OCI-LY7 (cell line): ENCODE measurements around the gene ZNF554. TPM values are rescaled to one million over a fixed set of nuclear protein-coding genes. Genes with fewer than 3 reads are reported as not detected.
A peak's percentile ranks its signal among the peaks of the same experiment; 100 is the strongest.

Experiments
- BruUV-seq: library from RNA; stranded (reverse); fragments of 400-500 nt; replicated peaks from 2 replicates; lab custom pipeline; 2021; lab: Mats Ljungman, UMichigan
- CTCF ChIA-PET: fragments of 300-600 bp; sonication (Branson Sonifier 250); formaldehyde crosslinking; loops from one replicate; lab custom pipeline; 2022; ENCODE audit warnings: antibody characterized with exemption; ENCODE audit not compliant: unreplicated experiment; lab: Charles Lee
- POLR2A ChIA-PET: fragments of 300-600 bp; sonication (Branson Sonifier 250); formaldehyde crosslinking; loops from one replicate; lab custom pipeline; 2022; ENCODE audit warnings: antibody characterized with exemption; lab: Charles Lee
- DNase-seq: peaks from one replicate; pipeline ENCODE4 v3.0.0-alpha.2; 2015; ENCODE audit warnings: low spot score
- H2AFZ ChIP-seq: fragments of 200-600 bp; sonication (generic), shearing (Covaris generic); 2 replicates; pipeline ENCODE4 v1.6.1; 2014; ENCODE audit warnings: mild to moderate bottlenecking, antibody characterized with exemption, low read length, moderate library complexity
- H3K27ac ChIP-seq: fragments of 200-600 bp; sonication (generic); 2 replicates; pipeline ENCODE4 v1.5.1; 2014; ENCODE audit warnings: mixed run types, low read depth, mild to moderate bottlenecking, moderate library complexity, low read length, inconsistent platforms; ENCODE audit not compliant: poor library complexity, severe bottlenecking
- H3K36me3 ChIP-seq: fragments of 200-600 bp; sonication (generic); 2 replicates; pipeline ENCODE4 v1.6.1; 2014; ENCODE audit warnings: mild to moderate bottlenecking, antibody characterized with exemption, low read length, moderate library complexity, mixed read lengths; ENCODE audit not compliant: insufficient read depth
- H3K4me1 ChIP-seq: fragments of 200-600 bp; sonication (generic); 2 replicates; pipeline ENCODE4 v1.5.1; 2014; ENCODE audit warnings: mild to moderate bottlenecking, low read length; ENCODE audit not compliant: insufficient read depth, poor library complexity, severe bottlenecking
- H3K4me2 ChIP-seq: fragments of 200-600 bp; sonication (generic); 2 replicates; pipeline ENCODE4 v1.6.1; 2014; ENCODE audit warnings: mild to moderate bottlenecking, low read length
- H3K4me3 ChIP-seq: fragments of 200-600 bp; sonication (generic); 2 replicates; pipeline ENCODE4 v1.5.1; 2014; ENCODE audit warnings: mild to moderate bottlenecking, low read depth, low read length; ENCODE audit not compliant: poor library complexity, severe bottlenecking
- H3K79me2 ChIP-seq: fragments of 200-600 bp; sonication (generic); 2 replicates; pipeline ENCODE4 v1.6.1; 2016; ENCODE audit warnings: low read depth, mild to moderate bottlenecking, low read length, moderate library complexity, mixed read lengths; ENCODE audit not compliant: insufficient read depth
- H3K9me2 ChIP-seq: fragments of 200-600 bp; sonication (generic); 2 replicates; pipeline ENCODE4 v1.6.1; 2016; ENCODE audit warnings: mild to moderate bottlenecking, low read length, mixed read lengths; ENCODE audit not compliant: insufficient read depth
- H3K9me3 ChIP-seq: fragments of 200-600 bp; sonication (generic); 2 replicates; pipeline ENCODE4 v1.6.1; 2014; ENCODE audit warnings: mild to moderate bottlenecking, mixed run types, low read length, mixed read lengths
- H4K20me1 ChIP-seq: fragments of 200-600 bp; sonication (generic); 2 replicates; pipeline ENCODE4 v1.6.1; 2014; ENCODE audit warnings: mild to moderate bottlenecking, antibody characterized with exemption, low read length, moderate library complexity, mixed read lengths; ENCODE audit not compliant: insufficient read depth
- EZH2phosphoT487 ChIP-seq: fragments of 200-600 bp; sonication (generic); IDR thresholded peaks from 2 replicates; pipeline ENCODE4 v1.6.1; 2018; ENCODE audit warnings: low read depth, borderline replicate concordance, mild to moderate bottlenecking, mixed run types, antibody characterized with exemption, low read length, moderate library complexity, mixed read lengths
- intact Hi-C: fragments of 100-400 bp; cut with micrococcal nuclease; formaldehyde crosslinking; loops from one replicate; pipeline ENCODE4 v1.10.0; 2022; ENCODE audit not compliant: unreplicated experiment
- total RNA-seq, 2 experiments: library from RNA; depleted of rRNA in 1 of 2; stranded (reverse); fragments of >200 nt in 1 of 2; shearing (Covaris generic) in 1 of 2; gene quantifications; 2 replicates each; pipeline ENCODE4 v1.2.3, GENCODE V29; 2014 to 2022
- TF ChIP-seq, protein P1 (sequence below): fragments of 200-600 bp; sonication (generic); conservative IDR thresholded peaks from 2 replicates; pipeline ENCODE4 v1.5.1; 2014; ENCODE audit warnings: mild to moderate bottlenecking, antibody characterized with exemption, low read length, moderate library complexity, mixed read lengths

ZNF554 gene
- total RNA-seq, 2 experiments from 2014 or later: 3.9 to 4.4 TPM

DNA sequence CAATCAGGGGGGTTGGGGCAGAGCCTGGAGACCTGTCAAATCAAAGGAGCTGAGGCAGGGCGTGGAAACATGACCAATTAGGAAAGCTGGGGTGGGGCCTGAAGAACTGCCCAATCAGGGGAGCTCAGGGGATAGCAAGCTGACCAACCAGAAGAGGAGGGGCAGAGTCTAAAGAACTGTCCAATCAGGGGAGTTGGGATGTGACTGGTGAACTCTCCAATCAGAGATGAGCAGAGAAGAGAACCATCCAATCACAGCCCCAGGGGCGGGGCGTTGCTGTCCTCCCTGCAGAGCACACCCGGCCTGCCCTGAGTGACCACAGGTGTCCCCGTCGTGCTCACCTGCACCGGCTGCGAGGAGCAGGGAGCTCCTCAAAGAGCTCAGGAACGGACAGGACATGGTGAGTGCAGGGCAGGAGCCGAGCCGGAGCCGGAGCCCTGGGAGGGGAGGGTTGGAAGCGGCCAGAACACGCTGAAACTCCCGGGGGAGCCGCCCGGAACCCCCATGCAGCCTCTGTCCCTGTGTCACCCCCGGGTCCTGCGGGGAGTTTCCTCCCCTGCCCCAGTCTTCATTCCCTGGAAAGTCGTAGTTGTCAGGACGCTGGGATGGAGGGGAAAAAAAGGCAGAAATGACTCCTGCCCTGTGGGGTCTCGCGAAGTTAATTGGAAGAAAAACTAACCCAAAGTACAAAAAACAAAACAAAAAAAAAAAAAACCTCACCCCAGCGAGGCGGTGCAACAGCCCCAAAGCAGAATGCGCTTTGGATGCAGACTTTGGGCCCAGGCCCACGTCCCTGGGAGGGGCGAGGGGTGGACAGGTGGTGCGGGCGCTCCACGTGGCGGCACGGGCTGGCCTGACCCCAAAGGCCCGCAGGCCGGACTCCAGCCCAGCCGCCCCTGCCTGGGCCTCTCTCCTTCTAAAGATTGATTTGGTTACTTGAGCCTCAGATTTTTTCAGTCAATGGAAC is 47.6 kb downstream of the ZNF554 start, which contains the start of gene ZNF556:
Gene ZNF556, plus strand, starts transcription at position 311 of the 967 bp plus-strand sequence. Its CDS starts 87 bp downstream, at position 398.
- Histone ChIP-seq H3K4me1 (no peaks in the 10 kb centered on the region), H3K36me3 (no peaks in the 10 kb centered on the region), H3K9me2 (no peaks in the 10 kb centered on the region), H3K27ac (no peak within 1 kb of the TSS), H2AFZ (no peak within 1 kb of the TSS), H3K79me2 (no peaks in the 10 kb centered on the region), H3K9me3 (no peaks in the 10 kb centered on the region), H3K4me2 (no peak within 1 kb of the TSS), H4K20me1 (no peaks in the 10 kb centered on the region), H3K4me3 (no peak within 1 kb of the TSS)
- ChIA-PET CTCF (no interaction called here), POLR2A (no interaction called here)
- intact Hi-C loops: no loop called here
- BruUV-seq: no TSS peak
- TF ChIP-seq EZH2phosphoT487: no peak
- TF ChIP-seq, protein P1, sequence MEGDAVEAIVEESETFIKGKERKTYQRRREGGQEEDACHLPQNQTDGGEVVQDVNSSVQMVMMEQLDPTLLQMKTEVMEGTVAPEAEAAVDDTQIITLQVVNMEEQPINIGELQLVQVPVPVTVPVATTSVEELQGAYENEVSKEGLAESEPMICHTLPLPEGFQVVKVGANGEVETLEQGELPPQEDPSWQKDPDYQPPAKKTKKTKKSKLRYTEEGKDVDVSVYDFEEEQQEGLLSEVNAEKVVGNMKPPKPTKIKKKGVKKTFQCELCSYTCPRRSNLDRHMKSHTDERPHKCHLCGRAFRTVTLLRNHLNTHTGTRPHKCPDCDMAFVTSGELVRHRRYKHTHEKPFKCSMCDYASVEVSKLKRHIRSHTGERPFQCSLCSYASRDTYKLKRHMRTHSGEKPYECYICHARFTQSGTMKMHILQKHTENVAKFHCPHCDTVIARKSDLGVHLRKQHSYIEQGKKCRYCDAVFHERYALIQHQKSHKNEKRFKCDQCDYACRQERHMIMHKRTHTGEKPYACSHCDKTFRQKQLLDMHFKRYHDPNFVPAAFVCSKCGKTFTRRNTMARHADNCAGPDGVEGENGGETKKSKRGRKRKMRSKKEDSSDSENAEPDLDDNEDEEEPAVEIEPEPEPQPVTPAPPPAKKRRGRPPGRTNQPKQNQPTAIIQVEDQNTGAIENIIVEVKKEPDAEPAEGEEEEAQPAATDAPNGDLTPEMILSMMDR: no peak
- peak; percentile 72 for DNase-seq

DNA sequence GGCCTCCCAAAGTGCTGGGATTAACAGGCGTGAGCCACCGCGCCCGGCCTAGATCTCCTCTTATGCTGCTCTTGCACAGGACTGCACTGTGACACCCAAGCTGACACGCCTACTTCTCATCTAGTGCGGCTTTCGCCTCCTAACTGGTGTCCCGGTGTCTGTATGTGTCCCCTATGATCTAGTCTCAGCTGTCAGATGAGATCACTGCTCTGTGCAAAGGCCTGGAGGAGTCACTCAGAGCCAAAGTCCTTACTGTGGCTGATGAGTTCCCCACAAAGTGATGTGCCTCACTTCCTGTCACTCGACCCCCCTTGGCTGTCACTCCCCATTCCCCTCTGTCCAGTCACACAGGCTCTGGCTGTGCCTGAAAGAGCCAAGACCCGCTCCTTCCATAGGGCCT is 50.0 kb downstream of the ZNF554 start:
- no peak overlapping the region for H2AFZ ChIP-seq
- H3K9me2 ChIP-seq: no peaks in the 10 kb centered on the region
- POLR2A ChIA-PET: no interaction called here
- no peak for TF ChIP-seq EZH2phosphoT487
- TF ChIP-seq, protein P1: no peak
- intact Hi-C loops: no loop called here
- no peak overlapping the region for H3K4me2 ChIP-seq
- no peaks in the 10 kb centered on the region for H4K20me1 ChIP-seq
- no peaks in the 10 kb centered on the region for H3K79me2 ChIP-seq
- peaks cover 4% of the 10 kb centered on the region for H3K4me1 ChIP-seq
- BruUV-seq: no TSS peak
- H3K36me3 ChIP-seq: no peaks in the 10 kb centered on the region
- DNase-seq: no peak
- H3K4me3 ChIP-seq: no peak overlapping the region
- no peak overlapping the region for H3K27ac ChIP-seq
- no peaks in the 10 kb centered on the region for H3K9me3 ChIP-seq
- CTCF ChIA-PET: no interaction called here
